ENCODE results near the gene FGF1.

Gene FGF1

GRCh38 chr5:142589720-142590119 is 96.2 kb downstream of the FGF1 start:
- no peak for DNase-seq (ENCODE audit: insufficient read length, low spot score)
- FAIRE-seq = no peak

DNA sequence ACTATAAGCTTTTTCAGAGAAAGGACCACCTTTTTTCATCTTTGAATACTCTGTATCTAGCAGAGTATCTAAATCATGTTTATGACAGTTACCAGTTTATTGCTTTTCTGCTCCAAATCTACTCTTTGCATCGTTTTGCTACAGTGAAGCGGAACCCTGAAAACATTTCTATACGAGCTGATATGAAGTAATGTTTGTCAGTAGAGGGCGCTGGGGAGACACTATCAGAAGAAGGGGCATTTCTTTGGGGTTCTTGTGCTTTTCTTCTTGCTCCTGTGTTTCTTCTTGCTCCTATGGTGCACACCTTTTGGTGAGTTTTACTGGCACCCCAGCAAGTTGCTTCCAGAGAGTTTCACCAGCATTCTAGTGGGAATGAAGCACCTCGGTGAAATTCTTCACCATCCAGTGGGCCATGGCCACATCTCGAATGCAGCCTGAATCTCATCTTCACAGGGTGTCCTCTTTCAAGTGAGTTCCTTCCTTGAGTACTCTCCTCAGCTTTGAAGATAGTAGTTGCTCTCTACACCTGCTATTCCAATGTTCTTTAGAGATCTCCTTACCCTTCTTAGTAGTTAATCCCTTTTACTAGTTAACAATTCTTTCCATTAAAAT is 98.4 kb downstream of the FGF1 start:
- no peak for FAIRE-seq
- DNase-seq (ENCODE audit: insufficient read length, low spot score) = peak; percentile 28

DNA sequence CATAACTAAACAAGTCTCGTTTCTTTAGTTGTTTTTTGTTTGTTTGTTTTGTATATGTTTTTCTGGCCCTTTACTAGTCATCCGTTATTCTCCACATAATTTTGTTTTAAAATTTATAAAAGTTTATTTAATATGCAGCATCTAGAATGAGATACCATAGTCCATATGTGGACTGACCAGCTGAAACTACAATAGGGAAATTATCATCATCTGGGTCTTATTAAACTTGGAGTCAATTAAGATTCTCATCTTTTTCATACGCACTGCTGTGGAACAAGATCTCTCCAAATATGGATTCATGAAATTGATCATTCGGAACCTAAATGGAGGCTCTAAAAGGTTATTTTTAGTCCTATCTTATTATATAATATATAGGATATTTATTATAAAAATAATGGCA is 99.3 kb downstream of the FGF1 start:
- FAIRE-seq (no peak), DNase-seq (ENCODE audit: insufficient read length, low spot score) (no peak)

GRCh38 chr5:142585451-142585850 is 100.4 kb downstream of the FGF1 start:
- FAIRE-seq = peak; percentile 13
- no peak for DNase-seq (ENCODE audit: insufficient read length, low spot score)

DNA sequence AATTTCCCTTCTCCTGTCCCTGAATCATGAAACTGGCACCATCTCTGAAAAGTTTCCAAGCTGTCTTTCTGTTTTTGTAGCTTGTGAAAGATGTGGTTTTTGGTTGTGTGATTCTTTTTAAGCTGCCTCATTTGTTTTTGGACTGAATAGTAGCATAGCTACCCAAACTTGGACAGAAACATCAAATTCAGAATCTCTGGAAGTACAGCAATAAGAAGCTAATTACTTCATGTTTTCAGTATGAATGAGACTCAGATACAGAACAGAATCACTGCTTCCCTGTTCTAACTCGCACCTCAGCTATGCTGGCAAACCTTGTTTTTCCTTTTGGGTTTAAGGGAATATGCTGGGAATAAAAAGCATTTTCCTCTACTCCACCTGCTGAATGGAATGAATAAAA is 101.0 kb downstream of the FGF1 start:
- FAIRE-seq (no peak), DNase-seq (ENCODE audit: insufficient read length, low spot score) (no peak)

- DNase-seq (ENCODE audit: insufficient read length, low spot score) (no peak), FAIRE-seq (no peak)
Observed at GRCh38 chr5:142578161-142578830, 107.6 kb downstream of the FGF1 start.

DNA sequence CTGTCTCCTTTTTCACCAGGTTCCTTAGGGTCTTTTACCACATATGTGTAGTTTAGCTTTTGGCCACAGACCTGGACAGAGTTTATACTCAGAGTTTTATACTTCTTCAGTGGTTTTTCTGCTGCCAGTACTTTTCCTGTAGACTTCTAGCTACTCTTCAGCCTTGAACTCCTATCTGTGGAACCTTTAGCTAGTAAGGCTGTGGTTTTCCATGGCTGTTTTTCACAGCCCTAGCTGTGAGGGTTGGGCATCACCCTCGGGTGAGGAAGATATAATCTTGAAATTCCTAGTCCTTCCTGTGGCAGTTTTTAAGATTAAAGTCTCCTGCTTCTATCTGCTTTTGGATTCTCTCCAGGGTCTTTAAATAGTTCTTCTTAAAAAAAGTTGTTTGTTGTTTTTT is 109.1 kb downstream of the FGF1 start:
- DNase-seq (ENCODE audit: insufficient read length, low spot score) (no peak), FAIRE-seq (no peak)

DNA sequence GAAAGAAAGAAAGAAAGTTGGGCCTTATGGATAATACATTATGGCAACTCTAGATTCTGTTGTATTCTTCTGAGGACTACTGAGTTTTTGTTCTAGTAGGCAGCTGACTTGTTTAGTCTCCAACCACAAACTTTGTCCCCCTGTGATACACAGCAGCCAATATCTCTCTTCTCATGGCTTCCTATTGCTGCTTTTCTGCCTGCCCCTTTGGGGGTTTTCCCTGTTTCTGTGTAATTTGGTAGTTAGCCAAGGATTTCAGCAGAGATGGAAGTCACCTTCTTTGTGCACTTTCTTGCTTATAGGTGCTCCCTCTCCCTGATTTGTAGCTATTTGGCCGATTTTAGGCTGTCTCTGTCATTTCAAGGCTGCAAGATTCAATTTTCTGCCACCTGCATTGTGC is 109.6 kb downstream of the FGF1 start:
- no peak for DNase-seq (ENCODE audit: insufficient read length, low spot score)
- no peak for FAIRE-seq

DNA sequence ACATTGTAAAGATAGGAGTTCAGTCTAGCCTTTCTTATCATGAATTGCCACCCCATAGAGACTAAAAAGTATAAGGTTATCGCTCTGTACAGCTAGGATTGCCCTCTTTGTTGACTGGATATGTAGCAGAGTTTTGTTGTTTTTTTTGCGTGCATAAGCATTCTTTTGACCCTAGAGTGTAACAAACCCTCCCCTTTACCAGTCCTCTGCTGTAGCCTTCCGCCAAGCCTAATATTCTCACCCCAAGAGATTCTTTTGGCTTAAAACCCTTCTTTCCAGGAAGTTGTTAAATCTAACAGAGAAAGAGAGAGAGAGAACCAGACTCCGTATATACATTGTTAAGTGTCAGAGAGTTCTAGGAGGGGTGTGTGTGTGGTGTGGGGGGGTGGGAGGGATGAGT is 113.9 kb downstream of the FGF1 start:
- FAIRE-seq (no peak), DNase-seq (ENCODE audit: insufficient read length, low spot score) (no peak)

DNA sequence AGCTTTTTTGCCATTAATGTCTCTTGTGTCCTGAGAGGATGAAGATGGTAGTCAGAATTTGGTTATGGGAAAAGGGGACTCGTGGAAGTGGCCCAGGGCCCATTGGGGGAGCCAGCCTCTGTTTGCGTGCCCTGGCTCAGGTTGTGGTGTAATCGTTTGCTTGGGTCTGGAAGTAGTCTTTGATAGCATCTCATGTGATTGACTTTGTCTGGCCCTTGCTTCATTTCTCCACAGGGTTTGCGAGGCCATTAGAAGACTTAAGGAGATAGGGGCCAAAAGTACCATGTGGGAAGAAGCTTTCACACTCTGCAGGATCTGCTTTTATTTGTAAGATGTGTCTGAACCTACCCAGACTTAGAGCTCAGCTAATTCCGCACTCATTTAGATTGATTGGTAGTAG is 114.5 kb downstream of the FGF1 start:
- no peak for DNase-seq (ENCODE audit: insufficient read length, low spot score)
- FAIRE-seq = no peak

- no peak for DNase-seq (ENCODE audit: insufficient read length, low spot score)
- FAIRE-seq = no peak
Observed at GRCh38 chr5:142569905-142570304, 116.0 kb downstream of the FGF1 start.

- DNase-seq (ENCODE audit: insufficient read length, low spot score) (no peak), FAIRE-seq (no peak)
Observed at GRCh38 chr5:142568996-142569335, 116.9 kb downstream of the FGF1 start.

GRCh38 chr5:142568283-142568995 is 117.5 kb downstream of the FGF1 start:
- FAIRE-seq (no peak), DNase-seq (ENCODE audit: insufficient read length, low spot score) (no peak)

- FAIRE-seq = no peak
- no peak for DNase-seq (ENCODE audit: insufficient read length, low spot score)
Observed at GRCh38 chr5:142561486-142562097, 124.3 kb downstream of the FGF1 start.

DNA sequence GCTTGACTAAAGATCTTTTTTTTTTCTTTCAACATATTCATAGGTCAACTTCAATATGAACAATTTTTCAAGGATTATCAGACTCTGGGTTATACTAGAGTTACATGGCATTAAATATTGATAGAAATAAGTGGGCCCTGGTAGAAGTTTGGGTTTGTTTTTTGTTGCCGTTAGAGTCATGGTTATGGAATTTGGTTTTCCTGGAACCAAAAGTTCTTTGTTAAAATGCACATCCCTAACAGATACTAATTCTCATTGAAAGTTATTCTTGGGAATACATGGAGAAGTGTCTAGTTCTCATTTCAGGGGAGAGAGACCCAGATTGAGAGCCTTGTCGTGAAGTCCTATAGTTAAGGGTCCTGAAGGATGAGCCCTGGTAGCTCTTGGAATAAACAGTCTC is 124.9 kb downstream of the FGF1 start:
- DNase-seq (ENCODE audit: insufficient read length, low spot score) (no peak), FAIRE-seq (no peak)

GRCh38 chr5:142552107-142552506 is 133.8 kb downstream of the FGF1 start:
- DNase-seq (ENCODE audit: insufficient read length, low spot score) = no peak
- no peak for FAIRE-seq

DNA sequence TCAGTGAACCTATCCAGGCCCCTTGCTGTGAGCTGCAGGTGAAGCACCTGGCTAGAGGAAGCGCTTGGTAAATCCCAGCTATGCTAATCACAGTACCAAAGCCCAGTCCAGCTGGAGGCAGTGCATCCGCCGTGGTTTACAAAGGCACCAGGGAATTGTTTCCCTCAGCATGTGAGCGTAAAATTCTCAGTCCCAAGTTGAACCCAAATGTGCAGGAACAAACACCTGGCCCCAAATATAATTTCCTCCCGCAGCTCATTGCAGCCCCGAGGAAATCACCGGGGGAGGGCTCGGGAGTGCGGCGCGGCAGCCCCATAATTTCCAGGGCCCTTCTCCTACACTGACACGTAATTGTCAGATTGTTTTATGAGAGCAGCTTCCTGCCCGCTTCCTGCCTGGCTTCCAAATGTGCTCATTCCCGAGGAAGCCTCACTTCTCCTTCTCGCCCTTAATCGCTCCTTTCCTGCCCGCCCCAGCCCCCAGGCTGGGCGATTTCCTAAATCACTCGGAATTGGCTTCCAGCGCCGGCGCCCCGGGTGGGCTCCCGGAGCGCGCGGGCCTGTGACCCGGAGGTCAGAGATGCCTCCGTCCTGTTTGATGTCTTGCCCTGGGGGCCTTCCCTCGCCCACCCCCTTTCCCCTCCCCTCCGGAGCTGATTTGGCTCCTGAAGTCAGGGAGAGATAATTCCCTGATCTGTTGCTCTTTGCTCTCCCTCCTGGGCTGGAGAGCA is 134.4 kb downstream of the FGF1 start:
- FAIRE-seq (peak; percentile 46), DNase-seq (ENCODE audit: insufficient read length, low spot score) (peak; percentile 48)

- no peak for DNase-seq (ENCODE audit: insufficient read length, low spot score)
- no peak for FAIRE-seq
Observed at GRCh38 chr5:142550471-142550870, 135.4 kb downstream of the FGF1 start.

GRCh38 chr5:142549834-142550233 is 136.1 kb downstream of the FGF1 start:
- no peak for FAIRE-seq
- DNase-seq (ENCODE audit: insufficient read length, low spot score) = no peak

GRCh38 chr5:142548739-142549275 is 137.1 kb downstream of the FGF1 start:
- DNase-seq (ENCODE audit: insufficient read length, low spot score) (peak; percentile 85), FAIRE-seq (no peak)

Data from HTR-8/SVneo (cell line).